HepG2 (cell line): Measurements from ENCODE around the gene SRP14. TPM values are rescaled to one million over a fixed set of nuclear protein-coding genes. Genes with fewer than 3 reads are reported as not detected.
A peak's percentile ranks its signal among the peaks of the same experiment; 100 is the strongest.

ENCODE experiments used
- ADNP ChIP-seq: sonication (generic); formaldehyde crosslinking; IDR thresholded peaks from 2 replicates; pipeline ENCODE4 v1.4.0; 2020; ENCODE audit warnings: missing genetic modification reagents
- BCL6 ChIP-seq: IDR thresholded peaks from 2 replicates; pipeline ENCODE4 v1.6.1; 2016; ENCODE audit warnings: missing genetic modification reagents, missing compliant biosample characterization
- FOSL1 ChIP-seq: sonication (generic); formaldehyde crosslinking; IDR thresholded peaks from 2 replicates; pipeline ENCODE4 v1.9.0; 2021; ENCODE audit warnings: missing genetic modification reagents, borderline replicate concordance
- HNF1A ChIP-seq, 2 experiments: sonication (generic) in 1 of 2; formaldehyde crosslinking in 1 of 2; IDR thresholded peaks; 2 replicates each; pipeline versions ENCODE4 v1.4.0 to v1.6.1; 2016 to 2020; ENCODE audit warnings: borderline replicate concordance in 1 of 2, low read depth in 1 of 2, mild to moderate bottlenecking in 1 of 2, missing genetic modification reagents in 1 of 2
- KLF13 ChIP-seq: sonication (generic); formaldehyde crosslinking; IDR thresholded peaks from 2 replicates; pipeline ENCODE4 v1.4.0; 2020; ENCODE audit warnings: mild to moderate bottlenecking, missing genetic modification reagents
- NR2F1 ChIP-seq, 2 experiments: fragments of 450-650 bp in 1 of 2; formaldehyde crosslinking in 1 of 2; IDR thresholded peaks; 2 replicates each; pipeline versions ENCODE4 v1.5.0 to v1.6.1; 2016 to 2020; ENCODE audit warnings: mild to moderate bottlenecking in 1 of 2, missing compliant biosample characterization in 1 of 2, missing genetic modification reagents in 1 of 2, moderate library complexity in 1 of 2
- NR2F2 ChIP-seq: IDR thresholded peaks from 2 replicates; pipeline ENCODE4 v1.6.1; 2012; ENCODE audit warnings: low read depth, inconsistent platforms, borderline replicate concordance
- ONECUT2 ChIP-seq: sonication (generic); formaldehyde crosslinking; IDR thresholded peaks from 2 replicates; pipeline ENCODE4 v1.4.0; 2020; ENCODE audit warnings: missing genetic modification reagents
- PCBP1 ChIP-seq: fragments of 200-400 bp; formaldehyde crosslinking; IDR thresholded peaks from 2 replicates; pipeline ENCODE4 v1.6.1; 2017; ENCODE audit warnings: mild to moderate bottlenecking, low read depth, low read length, borderline replicate concordance
- PITX1 ChIP-seq: sonication (generic); formaldehyde crosslinking; IDR thresholded peaks from 2 replicates; pipeline ENCODE4 v1.5.1; 2020; ENCODE audit warnings: mild to moderate bottlenecking, missing genetic modification reagents
- SMAD1 ChIP-seq: sonication (generic); formaldehyde crosslinking; IDR thresholded peaks from 2 replicates; pipeline ENCODE4 v1.4.0; 2020; ENCODE audit warnings: missing genetic modification reagents, low read depth, mild to moderate bottlenecking, borderline replicate concordance
- SRSF1 ChIP-seq: fragments of 200-400 bp; formaldehyde crosslinking; optimal IDR thresholded peaks from 2 replicates; pipeline ENCODE3; 2017; ENCODE audit warnings: mild to moderate bottlenecking, low read depth, low read length, moderate library complexity
- ZFP1 ChIP-seq: IDR thresholded peaks from 2 replicates; pipeline ENCODE4 v1.6.1; 2016
- ZFX ChIP-seq: sonication (generic); formaldehyde crosslinking; IDR thresholded peaks from 2 replicates; pipeline ENCODE4 v1.4.0; 2020; ENCODE audit warnings: mild to moderate bottlenecking, low read depth, missing genetic modification reagents, moderate library complexity
- ZNF367 ChIP-seq: sonication (generic); formaldehyde crosslinking; IDR thresholded peaks from 2 replicates; pipeline ENCODE4 v1.4.0; 2020; ENCODE audit warnings: missing genetic modification reagents, borderline replicate concordance
- ZNF567 ChIP-seq: sonication (generic); formaldehyde crosslinking; IDR thresholded peaks from 2 replicates; pipeline ENCODE4 v1.8.1; 2023; ENCODE audit warnings: mild to moderate bottlenecking, missing genetic modification reagents, borderline replicate concordance
- ZNF652 ChIP-seq: IDR thresholded peaks from 2 replicates; pipeline ENCODE4 v1.6.1; 2016; ENCODE audit warnings: low read depth, borderline replicate concordance
- ZNF850 ChIP-seq: sonication (generic); formaldehyde crosslinking; conservative IDR thresholded peaks from 2 replicates; pipeline ENCODE4 v1.9.0; 2021; ENCODE audit warnings: mild to moderate bottlenecking, missing genetic modification reagents
- polyA plus RNA-seq, 8 experiments: library from polyadenylated mRNA; depleted of rRNA in 3 of 8; stranded (reverse) in 7 of 8; unstranded in 1 of 8; fragments of >200 nt; fragmentation: Illumina TruSeq in 4 of 8; extraction: Trizol in 4 of 8; gene quantifications; 2 replicates each; pipeline versions ENCODE4 v1.2.1 to v1.2.3, GENCODE V29; 2011 to 2016; ENCODE audit warnings: low read depth in 4 of 8, missing spikeins in 1 of 8, mixed read lengths in 1 of 8; ENCODE audit not compliant: insufficient read depth in 1 of 8
- total RNA-seq, 5 experiments: library from RNA; depleted of rRNA; stranded (reverse); fragments of >200 nt; fragmentation: Illumina TruSeq; extraction: Trizol; gene quantifications; 2 replicates each; pipeline ENCODE4 v1.2.3, GENCODE V29; 2016; ENCODE audit warnings: low read depth in 1 of 5
- TF ChIP-seq, protein P1 (sequence below): sonication (generic); formaldehyde crosslinking; IDR thresholded peaks from 2 replicates; pipeline ENCODE4 v1.4.0; 2020; ENCODE audit warnings: mild to moderate bottlenecking, missing genetic modification reagents, borderline replicate concordance
- TF ChIP-seq, protein P2 (sequence below): sonication (generic); formaldehyde crosslinking; IDR thresholded peaks from 2 replicates; pipeline ENCODE4 v1.9.0; 2022; ENCODE audit warnings: low read depth, missing genetic modification reagents

Gene SRP14
- total and polyA plus RNA-seq, 2 of the 13 experiments (the other 11 are each of a cell fraction or from before 2014, with no cell fraction given), result 208 to 356 TPM

DNA sequence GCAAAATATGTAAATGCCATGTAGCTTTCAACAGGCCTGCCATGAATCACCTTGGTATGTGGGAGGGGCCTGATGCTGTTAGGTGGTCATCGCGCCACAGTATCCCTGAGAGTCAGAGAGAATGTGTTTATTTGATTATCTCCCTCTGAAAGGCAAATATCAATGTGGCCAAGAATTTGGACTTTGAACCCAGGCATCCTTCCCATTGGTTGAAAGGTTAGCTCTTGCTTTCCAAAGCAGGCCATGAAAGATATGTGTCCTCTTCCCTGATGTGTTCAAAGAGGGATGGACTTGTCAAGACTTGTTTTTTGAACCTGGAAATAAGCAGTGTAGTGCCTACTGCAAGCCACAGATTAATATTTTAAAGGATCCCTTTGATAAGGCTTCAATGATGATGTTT, 36.7 kb downstream of the SRP14 start (continued):
- no peak for TF ChIP-seq PITX1 (CRISPR knock-in tag)
- TF ChIP-seq KLF13 (CRISPR knock-in tag), result no peak
- TF ChIP-seq, protein P1, sequence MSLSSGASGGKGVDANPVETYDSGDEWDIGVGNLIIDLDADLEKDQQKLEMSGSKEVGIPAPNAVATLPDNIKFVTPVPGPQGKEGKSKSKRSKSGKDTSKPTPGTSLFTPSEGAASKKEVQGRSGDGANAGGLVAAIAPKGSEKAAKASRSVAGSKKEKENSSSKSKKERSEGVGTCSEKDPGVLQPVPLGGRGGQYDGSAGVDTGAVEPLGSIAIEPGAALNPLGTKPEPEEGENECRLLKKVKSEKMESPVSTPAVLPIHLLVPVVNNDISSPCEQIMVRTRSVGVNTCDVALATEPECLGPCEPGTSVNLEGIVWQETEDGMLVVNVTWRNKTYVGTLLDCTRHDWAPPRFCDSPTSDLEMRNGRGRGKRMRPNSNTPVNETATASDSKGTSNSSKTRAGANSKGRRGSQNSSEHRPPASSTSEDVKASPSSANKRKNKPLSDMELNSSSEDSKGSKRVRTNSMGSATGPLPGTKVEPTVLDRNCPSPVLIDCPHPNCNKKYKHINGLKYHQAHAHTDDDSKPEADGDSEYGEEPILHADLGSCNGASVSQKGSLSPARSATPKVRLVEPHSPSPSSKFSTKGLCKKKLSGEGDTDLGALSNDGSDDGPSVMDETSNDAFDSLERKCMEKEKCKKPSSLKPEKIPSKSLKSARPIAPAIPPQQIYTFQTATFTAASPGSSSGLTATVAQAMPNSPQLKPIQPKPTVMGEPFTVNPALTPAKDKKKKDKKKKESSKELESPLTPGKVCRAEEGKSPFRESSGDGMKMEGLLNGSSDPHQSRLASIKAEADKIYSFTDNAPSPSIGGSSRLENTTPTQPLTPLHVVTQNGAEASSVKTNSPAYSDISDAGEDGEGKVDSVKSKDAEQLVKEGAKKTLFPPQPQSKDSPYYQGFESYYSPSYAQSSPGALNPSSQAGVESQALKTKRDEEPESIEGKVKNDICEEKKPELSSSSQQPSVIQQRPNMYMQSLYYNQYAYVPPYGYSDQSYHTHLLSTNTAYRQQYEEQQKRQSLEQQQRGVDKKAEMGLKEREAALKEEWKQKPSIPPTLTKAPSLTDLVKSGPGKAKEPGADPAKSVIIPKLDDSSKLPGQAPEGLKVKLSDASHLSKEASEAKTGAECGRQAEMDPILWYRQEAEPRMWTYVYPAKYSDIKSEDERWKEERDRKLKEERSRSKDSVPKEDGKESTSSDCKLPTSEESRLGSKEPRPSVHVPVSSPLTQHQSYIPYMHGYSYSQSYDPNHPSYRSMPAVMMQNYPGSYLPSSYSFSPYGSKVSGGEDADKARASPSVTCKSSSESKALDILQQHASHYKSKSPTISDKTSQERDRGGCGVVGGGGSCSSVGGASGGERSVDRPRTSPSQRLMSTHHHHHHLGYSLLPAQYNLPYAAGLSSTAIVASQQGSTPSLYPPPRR (CRISPR knock-in tag), result peak; percentile 49; the same call in 1 of the 2 replicates
- TF ChIP-seq ZNF567 (CRISPR knock-in tag), result no peak
- no peak for TF ChIP-seq NR2F2
- TF ChIP-seq SMAD1 (CRISPR knock-in tag), result no peak
- 0 out of 2 replicates have a peak, but pooled peaks have one; percentile 42 for TF ChIP-seq ZNF652 (CRISPR knock-in tag)
- TF ChIP-seq ZFP1 (CRISPR knock-in tag), result 0 out of 2 replicates have a peak, but pooled peaks have one; percentile 46
- no peak for TF ChIP-seq ADNP (CRISPR knock-in tag)
- no peak for TF ChIP-seq NR2F1 (CRISPR knock-in tag; IDR thresholded peaks at IDR 0.05)
- TF ChIP-seq SRSF1, result no peak
- TF ChIP-seq HNF1A (IDR thresholded peaks at IDR 0.05; ENCODE audit: low read depth), result no peak
- peak; percentile 42; the same call in 1 of the 2 replicates for TF ChIP-seq HNF1A (CRISPR knock-in tag; IDR thresholded peaks at IDR 0.05; ENCODE audit: borderline replicate concordance)
- peak; percentile 61; the same call in 1 of the 2 replicates for TF ChIP-seq BCL6
- TF ChIP-seq FOSL1 (CRISPR knock-in tag), result no peak
- no peak for TF ChIP-seq ZNF850 (CRISPR knock-in tag)
- peak; percentile 61; the same call in 1 of the 2 replicates for TF ChIP-seq ZFX (CRISPR knock-in tag)
- no peak for TF ChIP-seq ZNF367 (CRISPR knock-in tag)
- no peak for TF ChIP-seq PCBP1
- TF ChIP-seq ONECUT2 (CRISPR knock-in tag), result peak; percentile 40; the same call in 1 of the 2 replicates
- TF ChIP-seq, protein P2, sequence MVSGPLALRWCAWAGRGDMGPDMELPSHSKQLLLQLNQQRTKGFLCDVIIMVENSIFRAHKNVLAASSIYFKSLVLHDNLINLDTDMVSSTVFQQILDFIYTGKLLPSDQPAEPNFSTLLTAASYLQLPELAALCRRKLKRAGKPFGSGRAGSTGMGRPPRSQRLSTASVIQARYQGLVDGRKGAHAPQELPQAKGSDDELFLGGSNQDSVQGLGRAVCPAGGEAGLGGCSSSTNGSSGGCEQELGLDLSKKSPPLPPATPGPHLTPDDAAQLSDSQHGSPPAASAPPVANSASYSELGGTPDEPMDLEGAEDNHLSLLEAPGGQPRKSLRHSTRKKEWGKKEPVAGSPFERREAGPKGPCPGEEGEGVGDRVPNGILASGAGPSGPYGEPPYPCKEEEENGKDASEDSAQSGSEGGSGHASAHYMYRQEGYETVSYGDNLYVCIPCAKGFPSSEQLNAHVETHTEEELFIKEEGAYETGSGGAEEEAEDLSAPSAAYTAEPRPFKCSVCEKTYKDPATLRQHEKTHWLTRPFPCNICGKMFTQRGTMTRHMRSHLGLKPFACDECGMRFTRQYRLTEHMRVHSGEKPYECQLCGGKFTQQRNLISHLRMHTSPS (CRISPR knock-in tag), result no peak
